Measurements from ENCODE around the gene TSC2.

TSC2 gene

DNA sequence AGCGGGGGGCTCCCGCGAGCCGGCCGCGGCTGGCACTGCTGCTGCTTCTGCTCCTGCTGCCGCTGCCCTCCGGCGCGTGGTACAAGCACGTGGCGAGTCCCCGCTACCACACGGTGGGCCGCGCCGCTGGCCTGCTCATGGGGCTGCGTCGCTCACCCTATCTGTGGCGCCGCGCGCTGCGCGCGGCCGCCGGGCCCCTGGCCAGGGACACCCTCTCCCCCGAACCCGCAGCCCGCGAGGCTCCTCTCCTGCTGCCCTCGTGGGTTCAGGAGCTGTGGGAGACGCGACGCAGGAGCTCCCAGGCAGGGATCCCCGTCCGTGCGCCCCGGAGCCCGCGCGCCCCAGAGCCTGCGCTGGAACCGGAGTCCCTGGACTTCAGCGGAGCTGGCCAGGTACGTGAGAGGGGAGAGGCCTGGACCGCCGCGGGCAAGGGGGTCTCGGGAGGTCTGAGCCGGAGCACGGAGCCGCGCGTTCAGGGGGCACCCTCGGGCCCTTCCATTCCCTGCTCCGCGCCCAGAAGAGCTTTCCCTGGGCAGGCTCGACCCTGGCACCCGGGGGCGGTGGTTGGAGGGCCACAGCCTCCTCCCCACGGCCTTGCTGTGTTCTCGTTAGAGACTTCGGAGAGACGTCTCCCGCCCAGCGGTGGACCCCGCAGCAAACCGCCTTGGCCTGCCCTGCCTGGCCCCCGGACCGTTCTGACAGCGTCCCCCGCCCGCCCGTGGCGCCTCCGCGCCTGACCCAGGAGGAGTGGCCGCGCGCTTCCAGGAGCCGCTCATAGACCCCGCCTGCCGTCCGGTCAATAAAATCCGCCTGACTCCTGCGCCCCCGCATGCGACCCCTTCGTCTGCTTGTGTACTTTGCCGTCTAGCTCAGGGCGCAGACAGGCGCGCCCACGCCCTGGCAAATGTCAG is 27.6 kb upstream of the TSC2 start:
- Histone ChIP-seq H3K9me3 (no peaks in the 10 kb centered on the region), H3K27me3 (ENCODE audit: low read depth) (peaks cover 10% of the 10 kb centered on the region; the same call in 1 of the 2 replicates), H3K4me3 (peak overlapping the region; percentile 33), H3K36me3 (replicated peaks) (no peaks in the 10 kb centered on the region), H3K4me1 (peaks cover 21% of the 10 kb centered on the region)
- in situ Hi-C loops (cut with MboI; ENCODE audit: low sequenced_read_pairs), result loop anchor here (5.0 kb wide), 1 partner anchor 122 kb away; no protein-coding TSS in a partner anchor
- peak in 1 of 2 experiments; percentile 52 for DNase-seq (ENCODE audit: low spot score in 2 of 2)

GRCh38 chr16:2022723-2023091 is 25.1 kb upstream of the TSC2 start:
- in situ Hi-C loops (cut with MboI; ENCODE audit: low sequenced_read_pairs), result loop anchor here (5.0 kb wide), 1 partner anchor 120 kb away; no protein-coding TSS in a partner anchor
- peaks cover 10% of the 10 kb centered on the region; the same call in 1 of the 2 replicates for H3K27me3 ChIP-seq (ENCODE audit: low read depth)
- H3K9me3 ChIP-seq, result no peaks in the 10 kb centered on the region
- peak; percentile 42 to 78 for DNase-seq (ENCODE audit: low spot score in 2 of 2)
- no peaks in the 10 kb centered on the region for H3K36me3 ChIP-seq (replicated peaks)
- H3K4me1 ChIP-seq, result peaks cover 14% of the 10 kb centered on the region
- peak overlapping the region; percentile 11; the same call in 1 of the 2 replicates for H3K4me3 ChIP-seq

DNA sequence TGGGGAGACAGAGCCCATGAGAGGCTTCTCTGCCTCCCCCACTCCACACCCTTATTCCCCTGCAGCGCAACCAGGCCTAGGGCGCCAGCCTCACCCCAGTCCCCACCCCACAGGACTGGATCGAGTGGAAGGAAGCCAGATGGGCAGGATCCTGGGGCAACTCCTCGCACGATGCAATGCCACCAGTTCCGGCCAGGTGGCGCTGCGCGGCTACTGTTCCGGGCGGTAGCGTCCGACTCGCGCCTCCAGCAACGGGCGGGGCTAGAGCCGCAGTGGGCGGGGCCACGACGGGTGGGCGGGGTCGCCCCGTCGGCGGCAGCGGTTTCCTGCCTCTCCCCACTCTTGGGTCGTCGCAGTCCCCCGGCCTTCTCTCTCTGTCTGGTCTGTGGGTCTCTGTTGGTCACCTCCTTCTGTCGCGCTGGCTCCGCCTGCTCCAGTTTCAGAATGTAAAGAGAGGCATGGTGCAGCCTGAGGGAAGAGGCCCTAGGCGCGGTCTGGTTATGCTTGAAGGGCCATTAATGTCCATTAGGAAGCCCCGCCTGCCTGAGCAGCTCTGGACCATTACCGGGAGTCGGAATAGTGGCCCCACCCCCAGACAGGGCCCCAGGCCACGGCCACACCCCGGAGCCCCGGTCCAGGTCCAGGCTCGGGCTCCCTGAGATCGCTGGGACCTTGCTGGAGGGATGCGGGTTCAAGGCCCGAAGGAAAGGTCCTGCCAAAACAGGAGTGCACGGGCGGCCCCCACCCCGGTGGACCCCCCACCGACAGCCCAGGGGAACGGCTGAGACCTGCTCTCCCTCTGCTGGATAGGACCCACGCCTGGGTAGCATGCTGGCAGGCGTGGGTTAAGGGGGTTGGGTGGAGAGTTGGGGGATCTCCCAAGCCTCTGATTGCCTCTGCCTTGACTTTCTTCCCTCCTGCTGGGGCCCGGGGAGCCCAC is 24.4 kb upstream of the TSC2 start:
- Histone ChIP-seq H3K4me1 (peaks cover 17% of the 10 kb centered on the region), H3K36me3 (replicated peaks) (no peaks in the 10 kb centered on the region), H3K9me3 (no peaks in the 10 kb centered on the region), H3K27me3 (ENCODE audit: low read depth) (peaks cover 10% of the 10 kb centered on the region; the same call in 1 of the 2 replicates), H3K4me3 (peak overlapping the region; percentile 11)
- in situ Hi-C loops (cut with MboI; ENCODE audit: low sequenced_read_pairs), result loop anchor here (5.0 kb wide), 1 partner anchor 119 kb away; no protein-coding TSS in a partner anchor
- DNase-seq (ENCODE audit: low spot score in 2 of 2), result peak; percentile 74 to 95

DNA sequence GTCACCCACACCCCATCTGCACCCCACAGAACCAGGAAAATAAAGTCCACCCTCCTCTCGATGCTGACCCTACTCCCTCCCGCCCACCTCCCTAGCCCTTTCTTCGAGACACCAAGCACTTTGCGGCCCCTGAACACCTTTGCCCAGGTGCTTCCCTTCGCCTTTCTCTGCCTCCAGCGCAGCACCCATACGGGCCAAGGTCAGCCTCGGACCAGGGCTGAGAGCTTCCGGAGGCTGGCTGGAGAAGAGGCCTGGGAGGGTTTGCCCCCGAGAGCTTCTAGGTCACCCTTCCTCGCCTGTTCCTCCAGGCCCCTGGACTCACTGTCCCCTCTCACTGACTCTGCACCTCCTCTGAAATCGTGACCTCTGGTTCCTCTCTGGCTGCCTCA is 23.8 kb upstream of the TSC2 start:
- in situ Hi-C loops (cut with MboI; ENCODE audit: low sequenced_read_pairs), result loop anchor here (5.0 kb wide), 1 partner anchor 118 kb away; no protein-coding TSS in a partner anchor
- Histone ChIP-seq H3K27me3 (ENCODE audit: low read depth) (peaks cover 10% of the 10 kb centered on the region; the same call in 1 of the 2 replicates), H3K36me3 (replicated peaks) (no peaks in the 10 kb centered on the region), H3K4me3 (no peak overlapping the region), H3K9me3 (no peaks in the 10 kb centered on the region), H3K4me1 (peaks cover 17% of the 10 kb centered on the region)
- no peak for DNase-seq (ENCODE audit: low spot score in 2 of 2)

GRCh38 chr16:2025251-2025650 is 22.5 kb upstream of the TSC2 start:
- Histone ChIP-seq H3K27me3 (ENCODE audit: low read depth) (peaks cover 5% of the 10 kb centered on the region; the same call in 1 of the 2 replicates), H3K9me3 (no peaks in the 10 kb centered on the region), H3K4me1 (peaks cover 17% of the 10 kb centered on the region), H3K4me3 (no peak overlapping the region), H3K36me3 (replicated peaks) (0 out of 2 replicates have a peak, but pooled peaks cover 4% of the 10 kb centered on the region)
- in situ Hi-C loops (cut with MboI; ENCODE audit: low sequenced_read_pairs), result no loop called here
- no peak for DNase-seq (ENCODE audit: low spot score in 2 of 2)

- in situ Hi-C loops (cut with MboI; ENCODE audit: low sequenced_read_pairs), result no loop called here
- 0 out of 2 replicates have a peak, but pooled peaks cover 4% of the 10 kb centered on the region for H3K36me3 ChIP-seq (replicated peaks)
- peaks cover 14% of the 10 kb centered on the region for H3K4me1 ChIP-seq
- no peaks in the 10 kb centered on the region for H3K27me3 ChIP-seq (ENCODE audit: low read depth)
- H3K4me3 ChIP-seq, result peak overlapping the region; percentile 26
- DNase-seq (ENCODE audit: low spot score in 2 of 2), result no peak
- no peaks in the 10 kb centered on the region for H3K9me3 ChIP-seq
Observed at GRCh38 chr16:2025878-2026460, 21.8 kb upstream of the TSC2 start.

DNA sequence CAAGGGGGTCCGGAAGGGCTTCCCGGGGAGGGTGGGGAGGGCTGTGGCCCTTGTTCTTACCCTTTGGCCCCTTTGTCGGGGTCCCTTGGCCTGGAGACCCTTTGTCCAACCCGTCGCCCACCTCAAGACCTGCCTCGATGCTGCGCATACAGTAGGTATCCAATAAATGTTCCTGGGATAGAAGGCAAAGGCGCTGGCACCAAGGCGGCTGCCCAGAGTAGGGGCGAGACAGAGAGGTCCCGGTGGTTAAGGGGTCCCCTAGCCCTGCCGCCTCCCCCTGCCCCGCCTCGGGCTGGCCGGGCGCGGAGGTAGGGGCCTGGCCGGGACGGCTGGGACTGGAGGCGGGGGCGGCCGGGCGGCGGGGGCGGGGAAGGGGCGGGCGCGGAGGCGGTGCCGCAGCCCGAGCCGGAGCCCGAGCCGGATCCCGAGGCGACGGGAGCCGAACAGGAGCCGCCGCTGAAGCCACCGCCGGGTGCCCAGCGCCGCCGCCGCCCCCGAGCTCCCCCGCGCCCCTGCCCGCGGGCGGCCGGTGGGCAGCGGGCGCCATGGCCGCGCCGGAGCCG is 21.2 kb upstream of the TSC2 start, which contains the start of gene NHERF2:
TSS of gene NHERF2 (plus strand) at position 442 of the 563 bp plus-strand sequence. CDS start at position 546, 104 bp downstream.
- Histone ChIP-seq H3K36me3 (replicated peaks) (0 out of 2 replicates have a peak, but pooled peaks cover 4% of the 10 kb centered on the region), H3K4me1 (peaks cover 14% of the 10 kb centered on the region), H3K27me3 (ENCODE audit: low read depth) (no peaks in the 10 kb centered on the region), H3K9me3 (no peaks in the 10 kb centered on the region), H3K4me3 (peak within 1 kb of the TSS; percentile 44)
- in situ Hi-C loops (cut with MboI; ENCODE audit: low sequenced_read_pairs), result no loop called here
- DNase-seq (ENCODE audit: low spot score in 2 of 2), result peak in 1 of 2 experiments; percentile 60

GRCh38 chr16:2027024-2028010 is 20.5 kb upstream of the TSC2 start:
- 0 out of 2 replicates have a peak, but pooled peaks cover 4% of the 10 kb centered on the region for H3K36me3 ChIP-seq (replicated peaks)
- H3K9me3 ChIP-seq, result no peaks in the 10 kb centered on the region
- peaks cover 14% of the 10 kb centered on the region for H3K4me1 ChIP-seq
- peak overlapping the region; percentile 44 for H3K4me3 ChIP-seq
- in situ Hi-C loops (cut with MboI; ENCODE audit: low sequenced_read_pairs), result no loop called here
- H3K27me3 ChIP-seq (ENCODE audit: low read depth), result no peaks in the 10 kb centered on the region
- DNase-seq (ENCODE audit: low spot score in 2 of 2), result peak in 1 of 2 experiments; percentile 57

- no peaks in the 10 kb centered on the region for H3K27me3 ChIP-seq (ENCODE audit: low read depth)
- in situ Hi-C loops (cut with MboI; ENCODE audit: low sequenced_read_pairs), result no loop called here
Observed at GRCh38 chr16:2028146-2028545, 19.6 kb upstream of the TSC2 start.

DNA sequence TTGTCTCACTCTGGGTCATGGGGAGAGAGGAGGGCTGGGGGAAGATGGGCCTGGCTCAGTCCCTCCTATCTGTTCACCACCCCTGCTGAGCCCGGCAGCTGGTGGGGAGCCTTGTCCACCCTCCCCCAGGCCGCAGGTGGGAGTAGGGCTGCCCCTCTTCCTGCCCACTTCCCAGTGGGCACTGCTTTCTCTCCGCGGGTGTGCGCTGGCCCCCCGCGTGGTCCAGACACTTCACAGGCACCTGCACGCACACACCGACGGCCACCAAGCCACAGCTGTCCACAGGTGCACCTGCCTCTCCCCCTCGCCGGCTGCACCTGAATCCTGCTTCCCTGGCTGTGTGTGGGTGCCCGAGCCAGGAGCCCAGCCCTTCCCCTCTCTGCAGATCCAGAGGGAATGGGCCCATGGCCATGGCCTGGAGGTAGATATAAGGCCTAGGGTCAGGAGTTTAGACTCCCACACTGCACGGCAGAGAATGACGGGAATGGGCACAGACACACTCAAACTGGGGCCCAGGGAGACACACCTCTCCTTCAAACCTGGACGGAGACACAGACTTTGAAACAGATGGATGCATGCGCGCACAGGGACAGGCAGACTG is 19.1 kb upstream of the TSC2 start:
- peaks cover 3% of the 10 kb centered on the region; the same call in 1 of the 2 replicates for H3K4me1 ChIP-seq
- 0 out of 2 replicates have a peak, but pooled peaks cover 4% of the 10 kb centered on the region for H3K36me3 ChIP-seq (replicated peaks)
- no peak overlapping the region for H3K4me3 ChIP-seq
- DNase-seq (ENCODE audit: low spot score in 2 of 2), result no peak
- H3K9me3 ChIP-seq, result no peaks in the 10 kb centered on the region
- in situ Hi-C loops (cut with MboI; ENCODE audit: low sequenced_read_pairs), result no loop called here
- no peaks in the 10 kb centered on the region for H3K27me3 ChIP-seq (ENCODE audit: low read depth)

More at GRCh38 chr16:2028146-2028545, 19.6 kb upstream of the TSC2 start:
- Histone ChIP-seq H3K9me3 (no peaks in the 10 kb centered on the region), H3K36me3 (replicated peaks) (0 out of 2 replicates have a peak, but pooled peaks cover 4% of the 10 kb centered on the region), H3K4me1 (peaks cover 8% of the 10 kb centered on the region), H3K4me3 (peak overlapping the region; percentile 44)
- no peak for DNase-seq (ENCODE audit: low spot score in 2 of 2)

- no peak for DNase-seq (ENCODE audit: low spot score in 2 of 2)
- Histone ChIP-seq H3K27me3 (ENCODE audit: low read depth) (no peaks in the 10 kb centered on the region), H3K4me3 (no peak overlapping the region), H3K9me3 (no peaks in the 10 kb centered on the region), H3K36me3 (replicated peaks) (0 out of 2 replicates have a peak, but pooled peaks cover 4% of the 10 kb centered on the region), H3K4me1 (peaks cover 3% of the 10 kb centered on the region; the same call in 1 of the 2 replicates)
- in situ Hi-C loops (cut with MboI; ENCODE audit: low sequenced_read_pairs), result no loop called here
Observed at GRCh38 chr16:2029350-2029749, 18.4 kb upstream of the TSC2 start.
